Prostate gland (tissue), 2 donors: ENCODE measurements around the gene DNLZ. TPM values are rescaled to one million over a fixed set of nuclear protein-coding genes. Genes with fewer than 3 reads are reported as not detected.
"Not testable (repeated sequence)": the region's sequence is repeated elsewhere in the genome, so short reads cannot be mapped to it uniquely, and the experiment has no call there.

ENCODE experiments used
- DNase-seq: peaks from one replicate; pipeline ENCODE4 v3.0.0-alpha.2; 2019; ENCODE audit warnings: low spot score
- H3K27ac ChIP-seq, 2 donors: fragments of 200-600 bp; sonication (generic); 2 replicates each; pipeline ENCODE4 v1.5.1; 2017 to 2019
- H3K27me3 ChIP-seq: fragments of 200-600 bp; sonication (generic); replicated peaks from 2 replicates; pipeline ENCODE4 v1.5.1; 2019; ENCODE audit not compliant: insufficient read depth
- H3K36me3 ChIP-seq, 2 donors: fragments of 200-600 bp; sonication (generic); 1 replicate in 1 of 2; 2 replicates in 1 of 2; pipeline versions ENCODE4 v1.5.1 to v1.8.1; 2017 to 2019
- H3K4me1 ChIP-seq: fragments of 200-600 bp; sonication (generic); replicated peaks from 2 replicates; pipeline ENCODE4 v1.5.1; 2019
- H3K4me3 ChIP-seq, 2 donors: fragments of 200-600 bp; sonication (generic); 2 replicates each; pipeline ENCODE4 v1.5.1; 2017 to 2019
- H3K9me3 ChIP-seq: fragments of 200-600 bp; sonication (generic); 2 replicates; pipeline ENCODE4 v1.5.1; 2017
- CTCF ChIP-seq, 4 experiments: fragments of 200-600 bp in 2 of 4; fragments of 450-650 bp in 2 of 4; sonication (generic) in 2 of 4; IDR thresholded peaks; 1 replicate in 3 of 4; 2 replicates in 1 of 4; pipeline ENCODE4 v1.5.1; 2016 to 2019; ENCODE audit warnings: antibody characterized with exemption in 4 of 4, mild to moderate bottlenecking in 2 of 4, moderate library complexity in 2 of 4
- POLR2A ChIP-seq: fragments of 450-650 bp; IDR thresholded peaks from one replicate; pipeline ENCODE4 v1.6.1; 2016; ENCODE audit warnings: antibody characterized with exemption, mild to moderate bottlenecking
- POLR2AphosphoS5 ChIP-seq: sonication (generic); formaldehyde crosslinking; IDR thresholded peaks from one replicate; pipeline ENCODE4 v1.6.1; 2017; ENCODE audit warnings: antibody characterized with exemption
- WGBS: methylation state at CpG from one replicate; pipeline ENCODE4 v1.1.5; 2018; 5-methylcytosine and 5-hydroxymethylcytosine counted together
- intact Hi-C: fragments of 100-400 bp; cut with DNase I; formaldehyde crosslinking; loops from one replicate; pipeline ENCODE4 v1.14.2; 2022
- total RNA-seq, 2 donors: library from RNA; depleted of rRNA; stranded (reverse); fragments of >200 nt; gene quantifications; one replicate each; pipeline ENCODE4 v1.1.0, GENCODE V29; 2016

Gene DNLZ
- total RNA-seq, 2 donors from 2014 or later: 37.6 to 64.3 TPM

GRCh38 chr9:136353757-136354488 lies 9.6 kb downstream of the DNLZ start:
- H3K27ac ChIP-seq: no peak overlapping the region
- no peaks in the 10 kb centered on the region for H3K4me1 ChIP-seq
- no peaks in the 10 kb centered on the region for H3K27me3 ChIP-seq
- no peak for DNase-seq
- no peaks in the 10 kb centered on the region for H3K9me3 ChIP-seq
- intact Hi-C loops: no loop called here
- no peaks in the 10 kb centered on the region for H3K36me3 ChIP-seq
- H3K4me3 ChIP-seq: no peak overlapping the region
- 46% methylated on average over 10 of the region's 13 CpGs for WGBS
- no peak for TF ChIP-seq POLR2AphosphoS5
- no peak for TF ChIP-seq POLR2A
- TF ChIP-seq CTCF (IDR thresholded peaks at IDR 0.05): no peak

GRCh38 chr9:136353088-136353487 lies 10.5 kb downstream of the DNLZ start:
- no peak for DNase-seq
- no peak overlapping the region for H3K27ac ChIP-seq
- no peaks in the 10 kb centered on the region for H3K9me3 ChIP-seq
- H3K4me3 ChIP-seq: no peak overlapping the region
- H3K27me3 ChIP-seq: no peaks in the 10 kb centered on the region
- TF ChIP-seq POLR2AphosphoS5 (no peak), CTCF (IDR thresholded peaks at IDR 0.05) (no peak), POLR2A (no peak)
- WGBS: 84% methylated on average over 11 of the region's 11 CpGs
- intact Hi-C loops: no loop called here
- H3K36me3 ChIP-seq: no peaks in the 10 kb centered on the region
- H3K4me1 ChIP-seq: no peaks in the 10 kb centered on the region

DNA sequence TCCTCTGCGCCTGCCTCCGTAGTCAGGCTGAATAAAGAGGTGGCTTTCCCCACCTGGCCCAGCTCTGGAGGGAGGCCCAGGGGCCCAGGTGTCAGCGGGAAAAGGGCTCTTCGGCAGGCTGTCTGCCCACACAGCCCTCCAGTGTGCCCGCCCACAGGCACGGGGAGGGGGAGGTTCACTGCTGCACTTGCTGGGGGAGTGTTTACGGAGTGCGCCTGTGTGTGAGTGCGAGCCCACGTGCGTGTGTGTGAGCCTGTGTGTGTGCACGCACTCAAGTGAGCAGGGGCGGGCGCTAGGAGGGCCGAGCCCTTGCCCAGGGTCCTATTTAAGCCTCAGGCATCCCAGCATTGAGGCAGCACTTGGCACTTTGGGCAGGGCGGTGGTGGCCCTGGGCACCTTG lies 10.9 kb downstream of the DNLZ start:
- TF ChIP-seq POLR2AphosphoS5: no peak
- TF ChIP-seq POLR2A: no peak
- TF ChIP-seq CTCF (IDR thresholded peaks at IDR 0.05): no peak
- no peak for DNase-seq
- WGBS: 58% methylated on average over 13 of the region's 16 CpGs
- no peak overlapping the region for H3K4me3 ChIP-seq
- H3K9me3 ChIP-seq: no peaks in the 10 kb centered on the region
- no peaks in the 10 kb centered on the region for H3K4me1 ChIP-seq
- H3K36me3 ChIP-seq: no peaks in the 10 kb centered on the region
- H3K27me3 ChIP-seq: no peaks in the 10 kb centered on the region
- no peak overlapping the region for H3K27ac ChIP-seq
- intact Hi-C loops: no loop called here

DNA sequence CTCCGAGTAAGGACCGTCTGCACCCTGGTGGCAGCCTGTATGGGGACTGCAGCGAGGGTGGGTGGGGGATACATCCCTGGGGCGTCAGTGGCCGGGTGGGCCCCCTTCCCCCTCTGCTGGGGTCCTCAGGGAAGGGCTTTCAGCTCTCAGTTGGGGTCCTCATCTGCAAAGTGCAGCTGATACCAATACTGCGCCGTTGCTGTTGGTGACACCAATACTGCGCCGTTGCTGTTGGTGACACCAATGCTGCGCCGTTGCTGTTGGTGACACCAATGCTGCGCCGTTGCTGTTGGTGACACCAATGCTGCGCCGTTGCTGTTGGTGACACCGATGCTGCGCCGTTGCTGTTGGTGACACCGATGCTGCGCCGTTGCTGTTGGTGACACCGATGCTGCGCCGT lies 11.7 kb downstream of the DNLZ start:
- intact Hi-C loops, H3K9me3 ChIP-seq, H3K27me3 ChIP-seq, H3K4me1 ChIP-seq, H3K4me3 ChIP-seq, DNase-seq, H3K36me3 ChIP-seq, H3K27ac ChIP-seq: not testable (repeated sequence)
- WGBS: 94% methylated on average over 8 of the region's 24 CpGs

GRCh38 chr9:136351252-136351800 lies 12.2 kb downstream of the DNLZ start:
- no peak overlapping the region for H3K4me3 ChIP-seq
- WGBS: 81% methylated on average over 5 of the region's 11 CpGs

More at GRCh38 chr9:136351252-136351800, 12.2 kb downstream of the DNLZ start:
- no peaks in the 10 kb centered on the region for H3K9me3 ChIP-seq
- intact Hi-C loops: no loop called here
- H3K4me1 ChIP-seq: no peaks in the 10 kb centered on the region
- no peak overlapping the region for H3K27ac ChIP-seq
- no peak for DNase-seq
- no peaks in the 10 kb centered on the region for H3K36me3 ChIP-seq
- H3K27me3 ChIP-seq: no peaks in the 10 kb centered on the region
- TF ChIP-seq POLR2A: no peak
- no peak for TF ChIP-seq CTCF (IDR thresholded peaks at IDR 0.05)
- no peak for TF ChIP-seq POLR2AphosphoS5
